DMS 273 (cell line): ENCODE measurements around the gene MXD4.

ENCODE experiments used
- DNase-seq: peaks from one replicate; lab custom pipeline; 2025; ENCODE audit not compliant: unreplicated experiment; lab: John Stamatoyannopoulos, UW

MXD4 gene

GRCh38 chr4:2251795-2252529, 9.9 kb downstream of the MXD4 start:
- DNase-seq = no peak

GRCh38 chr4:2251073-2251794, 10.7 kb downstream of the MXD4 start:
- DNase-seq = no peak

- DNase-seq = no peak
These were observed 11.4 kb downstream of the MXD4 start for GRCh38 chr4:2250357-2251072.

GRCh38 chr4:2249526-2250356, 12.2 kb downstream of the MXD4 start:
- no peak for DNase-seq

GRCh38 chr4:2248821-2249261, 13.1 kb downstream of the MXD4 start:
- DNase-seq = no peak

GRCh38 chr4:2248044-2248780, 13.7 kb downstream of the MXD4 start:
- no peak for DNase-seq

- DNase-seq = no peak
These were observed 14.5 kb downstream of the MXD4 start for GRCh38 chr4:2247128-2248043.

GRCh38 chr4:2246384-2247127, 15.4 kb downstream of the MXD4 start:
- DNase-seq = no peak

GRCh38 chr4:2245787-2246275, 16.1 kb downstream of the MXD4 start:
- DNase-seq = no peak

- no peak for DNase-seq
These were observed 16.7 kb downstream of the MXD4 start for GRCh38 chr4:2245057-2245786.

GRCh38 chr4:2243681-2244380, 18.1 kb downstream of the MXD4 start:
- peak; percentile 42 for DNase-seq

GRCh38 chr4:2241410-2242353, 20.2 kb downstream of the MXD4 start, which contains the start of the genes HAUS3 and POLN:
Gene HAUS3 (minus strand): TSS chr4:2242121. CDS start chr4:2240946, 1,175 bp downstream.
Gene POLN (minus strand): TSS chr4:2242121. CDS start chr4:2229231, 12,890 bp downstream.
- DNase-seq = peak; percentile 97

- DNase-seq = no peak
These were observed 20.9 kb downstream of the MXD4 start for GRCh38 chr4:2241003-2241402.

- DNase-seq = no peak
These were observed 24.8 kb downstream of the MXD4 start for GRCh38 chr4:2236944-2237666.

GRCh38 chr4:2231082-2231481, 30.8 kb downstream of the MXD4 start:
- no peak for DNase-seq
